ENCODE measurements around the gene PDK1.

PDK1 gene

GRCh38 chr2:172642301-172643020 lies 86.6 kb downstream of the PDK1 start:
- DNase-seq (ENCODE audit: low spot score), result no peak

GRCh38 chr2:172643142-172643541 lies 87.3 kb downstream of the PDK1 start:
- DNase-seq (ENCODE audit: low spot score), result no peak

- no peak for DNase-seq (ENCODE audit: low spot score)
Observed at GRCh38 chr2:172647439-172647838, 91.5 kb downstream of the PDK1 start.

- DNase-seq (ENCODE audit: low spot score), result no peak
Observed at GRCh38 chr2:172655091-172655837, 99.4 kb downstream of the PDK1 start.

- no peak for DNase-seq (ENCODE audit: low spot score)
Observed at GRCh38 chr2:172655838-172656573, 100.1 kb downstream of the PDK1 start.
